ENCODE data around the gene IL5.

GRCh38 chr5:132589467-132589866, 46.1 kb upstream of the IL5 start:
- TF ChIP-seq CTCF (conservative IDR thresholded peaks at IDR 0.05; ENCODE audit: low read depth, low read length) = no peak
- no peak for TF ChIP-seq ELK1 (IDR thresholded peaks at IDR 0.05; ENCODE audit: borderline replicate concordance, low read depth, low read length)
- TF ChIP-seq POLR2A (IDR thresholded peaks at IDR 0.05; ENCODE audit: low read depth, low read length) = no peak
- no peak for TF ChIP-seq USF2 (IDR thresholded peaks at IDR 0.05; ENCODE audit: low read depth, low read length)
- TF ChIP-seq SMC3 (IDR thresholded peaks at IDR 0.05; ENCODE audit: low read depth, low read length) = no peak
- TF ChIP-seq RAD21 (IDR thresholded peaks at IDR 0.05; ENCODE audit: low read length) = no peak
- TF ChIP-seq MAZ (IDR thresholded peaks at IDR 0.05; ENCODE audit: borderline replicate concordance, low read depth, low read length) = no peak

Measured in IMR-90 (cell line).